ENCODE data around the gene NTSR1. TPM values are rescaled to one million over a fixed set of nuclear protein-coding genes. Genes with fewer than 3 reads are reported as not detected.

NTSR1 gene
- total and polyA plus RNA-seq, 2 of the 13 experiments (the other 11 are each of a cell fraction or from before 2014, with no cell fraction given): 0.09 to 0.12 TPM

DNA sequence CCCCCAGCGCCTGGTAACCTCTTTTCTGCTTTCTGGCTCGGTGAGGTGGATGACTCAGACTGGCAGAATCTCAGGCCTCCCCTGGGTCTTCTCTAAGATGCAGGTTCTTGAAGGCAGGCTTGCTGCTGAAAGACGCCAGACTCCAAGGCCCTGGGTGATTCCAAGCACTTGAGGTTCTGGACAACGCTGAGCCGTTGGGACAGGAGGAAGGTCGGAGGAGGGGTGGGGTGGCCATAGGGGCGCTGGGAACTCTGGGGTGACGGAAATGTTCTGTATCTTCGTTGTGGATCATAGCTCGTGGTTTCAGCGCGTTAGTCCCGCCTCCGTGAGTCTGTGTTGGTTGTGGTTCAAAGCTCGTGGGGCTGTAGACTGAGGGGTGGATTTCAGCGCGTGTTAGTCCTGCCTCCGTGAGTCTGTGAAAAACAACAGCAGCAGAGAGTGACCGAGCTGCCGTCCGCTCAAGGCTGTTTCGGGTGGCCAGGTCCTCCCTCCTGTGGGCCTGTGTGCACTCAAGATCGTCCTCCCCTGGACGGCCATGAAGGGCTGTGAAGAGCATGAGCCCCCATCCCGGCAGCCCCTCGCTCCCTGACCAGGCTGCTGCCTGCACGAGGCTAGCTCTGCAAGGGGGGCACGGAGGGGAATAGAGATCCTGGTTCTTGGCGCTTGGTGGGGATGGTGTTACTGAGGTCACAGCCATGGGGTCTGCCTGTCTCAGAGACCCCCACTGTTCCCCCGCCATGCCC lies 7.7 kb downstream of the NTSR1 start:
- Histone ChIP-seq H3K27me3 (ENCODE audit: control insufficient read depth in 1 of 2, insufficient read depth in 2 of 2, low read length in 2 of 2) (peaks cover 47 to 89% of the 10 kb centered on the region in 2 experiments), H3K9me3 (ENCODE audit: low read length) (peaks cover 5% of the 10 kb centered on the region; the same call in 1 of the 2 replicates), H3K9ac (ENCODE audit: insufficient read depth, low read depth, low read length) (no peak overlapping the region), H2AFZ (ENCODE audit: low read length) (no peak overlapping the region), H3K36me3 (replicated peaks in 1 of 2; ENCODE audit: control insufficient read depth in 1 of 2, insufficient read depth in 2 of 2, low read length in 2 of 2) (no peaks in the 10 kb centered on the region), H4K20me1 (ENCODE audit: insufficient read depth, low read length) (no peaks in the 10 kb centered on the region; the same call in 1 of the 2 replicates), H3K4me3 (replicated peaks in 1 of 3; ENCODE audit: insufficient read depth in 1 of 3, low read depth in 2 of 3, low read length in 3 of 3) (no peak overlapping the region), H3K27ac (ENCODE audit: extremely low read length, insufficient read depth, low read length) (no peak overlapping the region), H3K4me2 (ENCODE audit: low read depth, low read length) (no peak overlapping the region), H3K4me1 (ENCODE audit: insufficient read depth, low read length) (no peaks in the 10 kb centered on the region), H3K79me2 (ENCODE audit: insufficient read depth, low read length) (no peaks in the 10 kb centered on the region)
- intact Hi-C loops (cut with micrococcal nuclease; ENCODE audit: unreplicated experiment): no loop called here
- in situ Hi-C loops (cut with HindIII; ENCODE audit: extremely low pct_ligation_motif_present, low pct_unique_long_range_greater_than_20kb): no loop called here
- POLR2A ChIA-PET: no interaction called here
- CTCF ChIA-PET (ENCODE audit: low intra/inter-chr PET ratio, low total read pairs): no interaction called here
- no TSS peak for BruUV-seq (replicated peaks)
- no peak for DNase-seq (ENCODE audit: low spot score)
- TF ChIP-seq ZUFSP (CRISPR knock-in tag; IDR thresholded peaks at IDR 0.05; ENCODE audit: borderline replicate concordance): no peak
- TF ChIP-seq ZNF234 (CRISPR knock-in tag; conservative IDR thresholded peaks at IDR 0.05): no peak
- TF ChIP-seq ZNF839 (CRISPR knock-in tag; IDR thresholded peaks at IDR 0.05; ENCODE audit: borderline replicate concordance): no peak
- TF ChIP-seq STAT5B (CRISPR knock-in tag; IDR thresholded peaks at IDR 0.05): no peak
- no peak for TF ChIP-seq ZNF446 (CRISPR knock-in tag; IDR thresholded peaks at IDR 0.05)
- TF ChIP-seq ZNF772 (CRISPR knock-in tag; IDR thresholded peaks at IDR 0.05): no peak
- TF ChIP-seq ZNF451 (CRISPR knock-in tag; IDR thresholded peaks at IDR 0.05): no peak
- TF ChIP-seq ZNF562 (CRISPR knock-in tag; IDR thresholded peaks at IDR 0.05; ENCODE audit: borderline replicate concordance): no peak
- no peak for TF ChIP-seq ZBTB1 (CRISPR knock-in tag; IDR thresholded peaks at IDR 0.05; ENCODE audit: borderline replicate concordance)
- TF ChIP-seq FOXO4 (CRISPR knock-in tag; conservative IDR thresholded peaks at IDR 0.05): no peak
- TF ChIP-seq ZNF704 (CRISPR knock-in tag; IDR thresholded peaks at IDR 0.05; ENCODE audit: borderline replicate concordance): no peak
- TF ChIP-seq PAF1 (CRISPR knock-in tag; IDR thresholded peaks at IDR 0.05): no peak
- no peak for TF ChIP-seq KLF16 (CRISPR knock-in tag; IDR thresholded peaks at IDR 0.05)
- no peak for TF ChIP-seq DNMT1 (CRISPR knock-in tag; IDR thresholded peaks at IDR 0.05)
- 20% methylated on average over 23 of the region's 30 CpGs for WGBS (ENCODE audit: low lambda C conversion rate)
- ATAC-seq: no peak
- FAIRE-seq: no peak
